AG10803 (cell line): ENCODE measurements around the gene PSMD13.
"Not testable (repeated sequence)": the region's sequence is repeated elsewhere in the genome, so short reads cannot be mapped to it uniquely, and the experiment has no call there.

ENCODE experiments used
- DNase-seq: peaks from one replicate; pipeline ENCODE4 v3.0.0; 2010; ENCODE audit warnings: low read depth
- H3K4me3 ChIP-seq: 2 replicates; pipeline ENCODE4 v1.5.1; 2011; ENCODE audit warnings: mild to moderate bottlenecking, low read length, control low read depth
- TF ChIP-seq, protein P1 (sequence below): conservative IDR thresholded peaks from 2 replicates; pipeline ENCODE4 v1.5.1; 2011; ENCODE audit warnings: mild to moderate bottlenecking, low read length, control low read depth, inconsistent platforms

Gene PSMD13

DNA sequence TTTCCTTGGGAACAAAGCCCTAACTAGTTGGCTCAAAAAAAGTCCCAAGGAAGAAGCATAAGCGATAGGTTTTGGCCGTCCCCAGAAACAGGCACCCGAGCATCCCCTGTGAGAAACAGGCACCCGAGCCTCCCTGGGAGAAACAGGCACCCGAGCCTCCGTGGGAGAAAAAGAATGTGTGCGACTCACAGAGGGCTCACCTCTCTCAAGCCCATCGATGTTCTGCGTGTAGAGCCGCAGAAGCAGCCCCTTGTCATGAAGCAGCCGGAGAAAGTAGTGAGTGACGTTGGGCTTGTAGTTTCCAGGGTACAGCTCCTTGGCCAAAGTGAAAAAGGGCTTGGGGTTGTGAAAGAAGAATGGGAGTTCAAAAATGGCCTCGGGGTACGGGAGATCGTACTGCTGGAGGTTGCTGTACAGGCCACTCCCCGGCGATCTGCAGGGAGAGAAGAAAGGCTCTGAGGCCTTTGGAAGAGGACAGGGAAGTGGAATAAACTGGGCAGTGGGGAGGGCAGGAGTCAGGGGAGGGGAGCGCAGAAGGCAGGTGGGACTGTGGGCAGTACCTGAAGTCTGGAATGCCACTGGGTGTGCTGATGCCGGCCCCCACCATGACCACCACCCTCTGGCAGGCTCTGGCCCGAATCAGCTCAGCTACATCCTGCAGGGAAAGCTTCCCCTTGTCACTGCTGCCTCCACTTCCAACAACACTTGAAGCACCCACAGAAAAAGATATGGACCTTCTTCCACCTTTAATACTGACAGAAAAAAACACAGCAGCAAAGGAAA lies 3.8 kb upstream of the PSMD13 start:
- no peak overlapping the region for H3K4me3 ChIP-seq
- no peak for DNase-seq
- TF ChIP-seq, protein P1, sequence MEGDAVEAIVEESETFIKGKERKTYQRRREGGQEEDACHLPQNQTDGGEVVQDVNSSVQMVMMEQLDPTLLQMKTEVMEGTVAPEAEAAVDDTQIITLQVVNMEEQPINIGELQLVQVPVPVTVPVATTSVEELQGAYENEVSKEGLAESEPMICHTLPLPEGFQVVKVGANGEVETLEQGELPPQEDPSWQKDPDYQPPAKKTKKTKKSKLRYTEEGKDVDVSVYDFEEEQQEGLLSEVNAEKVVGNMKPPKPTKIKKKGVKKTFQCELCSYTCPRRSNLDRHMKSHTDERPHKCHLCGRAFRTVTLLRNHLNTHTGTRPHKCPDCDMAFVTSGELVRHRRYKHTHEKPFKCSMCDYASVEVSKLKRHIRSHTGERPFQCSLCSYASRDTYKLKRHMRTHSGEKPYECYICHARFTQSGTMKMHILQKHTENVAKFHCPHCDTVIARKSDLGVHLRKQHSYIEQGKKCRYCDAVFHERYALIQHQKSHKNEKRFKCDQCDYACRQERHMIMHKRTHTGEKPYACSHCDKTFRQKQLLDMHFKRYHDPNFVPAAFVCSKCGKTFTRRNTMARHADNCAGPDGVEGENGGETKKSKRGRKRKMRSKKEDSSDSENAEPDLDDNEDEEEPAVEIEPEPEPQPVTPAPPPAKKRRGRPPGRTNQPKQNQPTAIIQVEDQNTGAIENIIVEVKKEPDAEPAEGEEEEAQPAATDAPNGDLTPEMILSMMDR, result no peak

DNA sequence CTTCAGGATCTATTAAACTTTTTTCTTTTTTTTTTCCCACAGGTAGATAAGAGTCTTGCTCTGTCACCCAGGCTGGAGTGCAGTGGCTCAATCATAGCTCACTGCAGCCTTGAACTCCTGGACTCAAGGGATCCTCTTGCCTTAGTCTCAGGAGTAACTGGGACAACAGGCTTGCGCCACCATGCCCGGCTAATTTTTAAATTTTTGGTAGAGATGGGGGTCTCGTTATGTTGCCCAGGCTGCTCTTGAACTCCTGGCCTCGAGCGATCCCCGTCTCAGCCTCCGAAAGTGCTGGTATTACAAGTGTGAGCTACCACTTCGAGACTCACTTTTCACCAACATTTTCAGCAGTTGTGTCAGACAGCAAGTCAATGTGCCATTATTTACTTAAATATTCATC lies 1.6 kb upstream of the PSMD13 start:
- TF ChIP-seq, protein P1, result no peak
- DNase-seq, result no peak
- peak overlapping the region; percentile 88 for H3K4me3 ChIP-seq

DNA sequence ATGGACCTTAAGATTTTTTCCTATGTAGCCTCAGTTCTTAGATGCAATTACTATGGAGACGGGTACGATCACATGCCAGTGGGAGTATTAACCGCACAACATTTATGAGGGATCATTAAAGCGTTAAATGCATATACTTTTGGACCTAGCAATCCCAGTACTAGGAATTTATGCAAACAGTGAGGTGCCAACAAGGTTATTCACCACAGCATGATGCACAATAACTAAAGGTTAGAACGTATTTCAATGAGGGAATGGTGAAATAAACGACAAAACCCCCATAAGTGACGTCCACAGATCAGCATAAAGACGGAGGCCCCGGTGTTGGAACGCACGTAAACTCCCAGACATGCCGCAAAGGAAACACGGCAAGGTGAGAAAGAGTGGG lies 1.2 kb upstream of the PSMD13 start:
- H3K4me3 ChIP-seq, result peak overlapping the region; percentile 88
- DNase-seq, result no peak
- TF ChIP-seq, protein P1, result no peak

DNA sequence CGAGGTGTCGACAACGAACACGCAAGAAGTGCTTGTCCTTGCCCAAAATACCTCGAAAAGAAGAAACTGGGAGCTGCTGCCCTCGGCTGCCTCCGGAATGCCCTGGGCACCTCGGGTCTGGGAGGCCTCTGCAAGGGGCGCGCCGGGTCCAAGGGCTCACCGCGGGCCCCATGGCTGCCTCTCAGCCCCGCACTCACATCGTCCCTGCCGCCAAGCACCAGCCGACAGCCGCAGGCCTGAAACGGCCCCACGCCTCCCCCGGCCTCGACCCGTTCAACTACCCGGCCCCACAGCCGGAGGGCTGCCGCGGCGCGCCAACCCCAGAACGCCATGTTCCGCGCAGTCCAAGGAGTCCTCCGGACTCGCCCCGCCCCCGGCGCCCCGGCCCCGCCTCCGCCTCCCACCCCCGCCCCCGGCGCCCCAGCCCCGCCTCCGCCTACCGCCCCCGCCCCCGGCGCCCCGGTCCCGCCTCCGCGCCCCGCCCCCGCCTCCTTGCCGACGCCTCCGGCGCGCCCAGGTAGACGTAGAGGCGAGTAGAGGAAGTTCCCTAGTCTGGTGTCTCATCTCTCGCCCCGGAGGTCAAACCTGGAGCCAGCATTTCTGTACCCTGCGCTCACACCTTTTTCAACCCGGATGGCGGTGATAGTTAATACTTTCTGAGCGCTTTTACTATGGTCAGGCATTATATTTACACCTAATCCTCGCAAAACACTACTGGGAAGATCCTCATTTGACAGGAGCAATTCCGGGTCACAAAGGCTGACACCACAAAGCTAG lies 591 bp upstream of the PSMD13 start, which contains the start of gene SIRT3:
TSS of gene SIRT3 (minus strand) at position 346 of the 777 bp plus-strand sequence. CDS start at position 332, 14 bp downstream.
- TF ChIP-seq, protein P1, result peak; percentile 13; the same call in 1 of the 2 replicates
- H3K4me3 ChIP-seq, result peak within 1 kb of the TSS; percentile 94
- DNase-seq, result peak; percentile 70

DNA sequence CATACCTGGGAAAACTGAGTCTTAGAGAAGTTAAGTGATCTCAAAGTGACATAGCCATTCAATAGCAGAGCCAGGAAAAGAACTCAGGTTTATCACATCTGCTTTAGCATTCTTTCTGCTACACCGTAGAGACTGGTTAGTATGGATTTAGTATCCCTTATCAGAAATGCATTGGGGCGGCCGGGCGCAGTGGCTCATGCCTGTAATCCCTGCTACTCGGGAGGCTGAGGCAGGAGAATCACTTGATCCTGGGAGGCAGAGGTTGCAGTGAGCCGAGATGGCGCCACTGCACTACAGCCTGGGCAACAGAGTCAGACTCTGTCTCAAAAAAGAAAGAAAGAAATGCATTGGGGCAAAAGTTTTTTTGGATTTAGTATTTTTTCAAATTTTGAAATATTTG lies 1.6 kb downstream of the PSMD13 start:
- not testable (repeated sequence) for DNase-seq, H3K4me3 ChIP-seq

DNA sequence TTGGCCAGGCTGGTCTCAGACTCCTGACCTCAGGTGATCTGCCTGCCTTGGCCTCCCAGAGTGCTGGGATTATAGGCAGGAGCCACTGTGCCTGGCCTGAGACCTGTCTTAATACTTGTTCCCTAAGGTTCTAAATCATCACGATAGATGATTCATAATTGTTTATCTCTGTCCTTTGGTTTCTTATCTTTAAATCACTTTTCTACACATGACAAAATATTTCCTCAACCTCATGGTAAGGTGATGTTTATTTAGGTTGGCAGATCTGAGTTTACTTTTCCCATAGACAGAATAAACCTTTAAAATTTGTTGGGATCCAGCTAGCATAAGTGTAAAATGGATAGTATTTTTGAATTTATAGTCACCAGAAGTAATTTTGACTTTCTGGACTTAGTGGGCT lies 3.5 kb downstream of the PSMD13 start:
- TF ChIP-seq, protein P1, result no peak
- no peak overlapping the region for H3K4me3 ChIP-seq
- DNase-seq, result no peak

DNA sequence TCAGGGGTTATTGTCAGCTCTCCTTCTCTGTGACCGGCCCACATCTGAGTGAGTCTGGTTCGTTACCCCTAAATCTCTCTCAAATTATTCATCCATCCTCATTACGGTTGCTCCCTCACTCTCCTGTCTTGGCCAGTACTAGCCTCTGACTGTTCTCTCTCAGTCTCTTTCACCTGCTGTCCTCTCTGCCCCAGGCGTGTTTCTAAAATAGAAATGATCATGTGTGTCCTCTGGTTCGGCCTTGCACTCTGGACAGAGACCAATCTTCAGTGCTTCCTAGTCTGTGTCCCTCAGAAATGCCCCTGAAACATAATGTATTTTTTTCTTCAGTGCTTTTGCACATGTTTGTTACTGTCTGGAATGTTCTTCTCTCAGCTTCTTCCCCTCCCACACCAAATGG lies 4.9 kb downstream of the PSMD13 start:
- DNase-seq, result no peak
- TF ChIP-seq, protein P1, result no peak

More for the DNA sequence above, 4.9 kb downstream of the PSMD13 start:
- H3K4me3 ChIP-seq, result no peak overlapping the region
